ELR (cell line): ENCODE measurements around the gene UNKL.

Source experiments
- DNase-seq: peaks from one replicate; pipeline ENCODE4 v3.0.0-alpha.2; 2015; ENCODE audit warnings: low read depth

The UNKL gene

GRCh38 chr16:1375741-1376410 lies 38.6 kb downstream of the UNKL start:
- DNase-seq: no peak

GRCh38 chr16:1375298-1375640 lies 39.2 kb downstream of the UNKL start:
- DNase-seq: no peak

- no peak for DNase-seq
Observed at GRCh38 chr16:1374418-1375297, 39.8 kb downstream of the UNKL start.

GRCh38 chr16:1372292-1372950 lies 42.1 kb downstream of the UNKL start:
- DNase-seq: no peak

GRCh38 chr16:1371054-1371978 lies 43.2 kb downstream of the UNKL start:
- no peak for DNase-seq

- no peak for DNase-seq
Observed at GRCh38 chr16:1367486-1368174, 46.9 kb downstream of the UNKL start.

- DNase-seq: no peak
Observed at GRCh38 chr16:1366712-1367299, 47.7 kb downstream of the UNKL start.

GRCh38 chr16:1366060-1366711 lies 48.3 kb downstream of the UNKL start:
- DNase-seq: no peak

GRCh38 chr16:1364510-1364909 lies 50.0 kb downstream of the UNKL start:
- no peak for DNase-seq

- DNase-seq: peak; percentile 38
Observed at GRCh38 chr16:1363501-1364041, 50.9 kb downstream of the UNKL start.

GRCh38 chr16:1362807-1363206 lies 51.7 kb downstream of the UNKL start:
- DNase-seq: no peak

GRCh38 chr16:1361685-1362360 lies 52.7 kb downstream of the UNKL start:
- DNase-seq: no peak

GRCh38 chr16:1357906-1358566 lies 56.5 kb downstream of the UNKL start:
- DNase-seq: no peak

- DNase-seq: no peak
Observed at GRCh38 chr16:1356061-1356900, 58.2 kb downstream of the UNKL start.

GRCh38 chr16:1355591-1355990 lies 58.9 kb downstream of the UNKL start:
- no peak for DNase-seq

- DNase-seq: no peak
Observed at GRCh38 chr16:1354815-1355540, 59.5 kb downstream of the UNKL start.
